ENCODE measurements around the gene CYP4F22.
A peak's percentile ranks its signal among the peaks of the same experiment; 100 is the strongest.
"Not testable (repeated sequence)": the region's sequence is repeated elsewhere in the genome, so short reads cannot be mapped to it uniquely, and the experiment has no call there.

The CYP4F22 gene

GRCh38 chr19:15529774-15530372 lies 21.5 kb downstream of the CYP4F22 start:
- DNase-seq (ENCODE audit: low read depth, low spot score), result no peak

GRCh38 chr19:15532779-15533521 lies 24.6 kb downstream of the CYP4F22 start:
- H3K4me3 ChIP-seq (ENCODE audit: low read length), result no peak overlapping the region
- DNase-seq (ENCODE audit: low read depth, low spot score), result no peak

More at GRCh38 chr19:15529774-15530372, 21.5 kb downstream of the CYP4F22 start:
- H3K4me3 ChIP-seq (ENCODE audit: low read length), result no peak overlapping the region

GRCh38 chr19:15533522-15533830 lies 25.2 kb downstream of the CYP4F22 start:
- not testable (repeated sequence) for H3K4me3 ChIP-seq (ENCODE audit: low read length); DNase-seq (ENCODE audit: low read depth, low spot score)

GRCh38 chr19:15534957-15535864 lies 26.9 kb downstream of the CYP4F22 start:
- no peak overlapping the region for H3K4me3 ChIP-seq (ENCODE audit: low read length)
- no peak for DNase-seq (ENCODE audit: low read depth, low spot score)

GRCh38 chr19:15536350-15536749 lies 28.0 kb downstream of the CYP4F22 start:
- H3K4me3 ChIP-seq (ENCODE audit: low read length), result no peak overlapping the region
- no peak for DNase-seq (ENCODE audit: low read depth, low spot score)

- H3K4me3 ChIP-seq (ENCODE audit: low read length), result no peak overlapping the region
- peak; percentile 18 for DNase-seq (ENCODE audit: low read depth, low spot score)
Measured at GRCh38 chr19:15538774-15539173, 30.4 kb downstream of the CYP4F22 start.

- no peak for DNase-seq (ENCODE audit: low read depth, low spot score)
- no peak overlapping the region for H3K4me3 ChIP-seq (ENCODE audit: low read length)
Measured at GRCh38 chr19:15539638-15540037, 31.3 kb downstream of the CYP4F22 start.

- DNase-seq (ENCODE audit: low read depth, low spot score), result no peak
- no peak overlapping the region for H3K4me3 ChIP-seq (ENCODE audit: low read length)
Measured at GRCh38 chr19:15540435-15540834, 32.1 kb downstream of the CYP4F22 start.

GRCh38 chr19:15544283-15544682 lies 36.0 kb downstream of the CYP4F22 start:
- no peak for DNase-seq (ENCODE audit: low read depth, low spot score)
- no peak overlapping the region for H3K4me3 ChIP-seq (ENCODE audit: low read length)

GRCh38 chr19:15544970-15545369 lies 36.6 kb downstream of the CYP4F22 start:
- H3K4me3 ChIP-seq (ENCODE audit: low read length), result no peak overlapping the region
- DNase-seq (ENCODE audit: low read depth, low spot score), result no peak

GRCh38 chr19:15548648-15549047 lies 40.3 kb downstream of the CYP4F22 start:
- no peak for DNase-seq (ENCODE audit: low read depth, low spot score)

GRCh38 chr19:15549581-15549980 lies 41.3 kb downstream of the CYP4F22 start:
- no peak overlapping the region for H3K4me3 ChIP-seq (ENCODE audit: low read length)
- DNase-seq (ENCODE audit: low read depth, low spot score), result no peak

More at GRCh38 chr19:15548648-15549047, 40.3 kb downstream of the CYP4F22 start:
- H3K4me3 ChIP-seq (ENCODE audit: low read length), result no peak overlapping the region

GRCh38 chr19:15550273-15550672 lies 41.9 kb downstream of the CYP4F22 start:
- no peak overlapping the region for H3K4me3 ChIP-seq (ENCODE audit: low read length)
- no peak for DNase-seq (ENCODE audit: low read depth, low spot score)

- H3K4me3 ChIP-seq (ENCODE audit: low read length), result peak overlapping the region; percentile 70
- DNase-seq (ENCODE audit: low read depth, low spot score), result peak; percentile 39
Measured at GRCh38 chr19:15550929-15551292, 42.6 kb downstream of the CYP4F22 start.

GRCh38 chr19:15551293-15552004 lies 43.1 kb downstream of the CYP4F22 start:
- peak overlapping the region; percentile 70 for H3K4me3 ChIP-seq (ENCODE audit: low read length)

GRCh38 chr19:15555021-15555420 lies 46.7 kb downstream of the CYP4F22 start:
- DNase-seq (ENCODE audit: low read depth, low spot score), result no peak
- H3K4me3 ChIP-seq (ENCODE audit: low read length), result no peak overlapping the region

More at GRCh38 chr19:15551293-15552004, 43.1 kb downstream of the CYP4F22 start:
- peak; percentile 52 for DNase-seq (ENCODE audit: low read depth, low spot score)

GRCh38 chr19:15555759-15556633 lies 47.7 kb downstream of the CYP4F22 start:
- DNase-seq (ENCODE audit: low read depth, low spot score), result peak; percentile 93
- H3K4me3 ChIP-seq (ENCODE audit: low read length), result peak overlapping the region; percentile 59

- H3K4me3 ChIP-seq (ENCODE audit: low read length), result peak overlapping the region; percentile 59
- DNase-seq (ENCODE audit: low read depth, low spot score), result no peak
Measured at GRCh38 chr19:15556634-15557181, 48.4 kb downstream of the CYP4F22 start.
